ENCODE results near the gene USH2A.

Gene USH2A

GRCh38 chr1:216325946-216326345 is 97.3 kb downstream of the USH2A start:
- no peaks in the 10 kb centered on the region for H3K9me2 ChIP-seq (replicated peaks; ENCODE audit: insufficient read depth, low read length)
- H3K9me3 ChIP-seq (replicated peaks; ENCODE audit: insufficient read depth, low read length): no peaks in the 10 kb centered on the region
- no peaks in the 10 kb centered on the region for H3K4me1 ChIP-seq (ENCODE audit: low read length)
- H3K4me2 ChIP-seq (ENCODE audit: low read depth, low read length): no peak overlapping the region
- no peaks in the 10 kb centered on the region for H3K79me2 ChIP-seq (ENCODE audit: low read length)
- H3K9ac ChIP-seq (ENCODE audit: low read length): no peak overlapping the region
- H4K20me1 ChIP-seq (ENCODE audit: insufficient read depth, low read length): no peaks in the 10 kb centered on the region
- no peak overlapping the region for H3K4me3 ChIP-seq (ENCODE audit: low read length)
- H3K27ac ChIP-seq (ENCODE audit: low read length): no peak overlapping the region
- no peak for DNase-seq
- H3K36me3 ChIP-seq (replicated peaks; ENCODE audit: insufficient read depth, low read length): no peaks in the 10 kb centered on the region
- no peaks in the 10 kb centered on the region for H3F3A ChIP-seq (ENCODE audit: insufficient read depth, low read length)
- TF ChIP-seq EZH2 (optimal IDR thresholded peaks at IDR 0.05; ENCODE audit: low read depth, low read length): no peak
- TF ChIP-seq, protein P1, sequence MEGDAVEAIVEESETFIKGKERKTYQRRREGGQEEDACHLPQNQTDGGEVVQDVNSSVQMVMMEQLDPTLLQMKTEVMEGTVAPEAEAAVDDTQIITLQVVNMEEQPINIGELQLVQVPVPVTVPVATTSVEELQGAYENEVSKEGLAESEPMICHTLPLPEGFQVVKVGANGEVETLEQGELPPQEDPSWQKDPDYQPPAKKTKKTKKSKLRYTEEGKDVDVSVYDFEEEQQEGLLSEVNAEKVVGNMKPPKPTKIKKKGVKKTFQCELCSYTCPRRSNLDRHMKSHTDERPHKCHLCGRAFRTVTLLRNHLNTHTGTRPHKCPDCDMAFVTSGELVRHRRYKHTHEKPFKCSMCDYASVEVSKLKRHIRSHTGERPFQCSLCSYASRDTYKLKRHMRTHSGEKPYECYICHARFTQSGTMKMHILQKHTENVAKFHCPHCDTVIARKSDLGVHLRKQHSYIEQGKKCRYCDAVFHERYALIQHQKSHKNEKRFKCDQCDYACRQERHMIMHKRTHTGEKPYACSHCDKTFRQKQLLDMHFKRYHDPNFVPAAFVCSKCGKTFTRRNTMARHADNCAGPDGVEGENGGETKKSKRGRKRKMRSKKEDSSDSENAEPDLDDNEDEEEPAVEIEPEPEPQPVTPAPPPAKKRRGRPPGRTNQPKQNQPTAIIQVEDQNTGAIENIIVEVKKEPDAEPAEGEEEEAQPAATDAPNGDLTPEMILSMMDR (IDR thresholded peaks at IDR 0.05; ENCODE audit: low read length): no peak
- TF ChIP-seq EZH2phosphoT487 (IDR thresholded peaks at IDR 0.05; ENCODE audit: low read length): no peak
- H2AFZ ChIP-seq (ENCODE audit: low read length): no peak overlapping the region
- H3K27me3 ChIP-seq (replicated peaks; ENCODE audit: insufficient read depth, low read length): no peaks in the 10 kb centered on the region

GRCh38 chr1:216325336-216325735 is 97.9 kb downstream of the USH2A start:
- no peaks in the 10 kb centered on the region for H3K9me3 ChIP-seq (replicated peaks; ENCODE audit: insufficient read depth, low read length)
- TF ChIP-seq, protein P1 (IDR thresholded peaks at IDR 0.05; ENCODE audit: low read length): no peak
- TF ChIP-seq EZH2 (optimal IDR thresholded peaks at IDR 0.05; ENCODE audit: low read depth, low read length) (no peak), EZH2phosphoT487 (IDR thresholded peaks at IDR 0.05; ENCODE audit: low read length) (no peak)
- no peaks in the 10 kb centered on the region for H3K27me3 ChIP-seq (replicated peaks; ENCODE audit: insufficient read depth, low read length)
- no peaks in the 10 kb centered on the region for H3K9me2 ChIP-seq (replicated peaks; ENCODE audit: insufficient read depth, low read length)
- no peak overlapping the region for H2AFZ ChIP-seq (ENCODE audit: low read length)
- DNase-seq: no peak
- H3K27ac ChIP-seq (ENCODE audit: low read length): no peak overlapping the region
- no peak overlapping the region for H3K4me3 ChIP-seq (ENCODE audit: low read length)
- H3K4me2 ChIP-seq (ENCODE audit: low read depth, low read length): no peak overlapping the region
- no peaks in the 10 kb centered on the region for H3F3A ChIP-seq (ENCODE audit: insufficient read depth, low read length)
- H4K20me1 ChIP-seq (ENCODE audit: insufficient read depth, low read length): no peaks in the 10 kb centered on the region
- no peaks in the 10 kb centered on the region for H3K4me1 ChIP-seq (ENCODE audit: low read length)
- H3K36me3 ChIP-seq (replicated peaks; ENCODE audit: insufficient read depth, low read length): no peaks in the 10 kb centered on the region
- no peak overlapping the region for H3K9ac ChIP-seq (ENCODE audit: low read length)
- H3K79me2 ChIP-seq (ENCODE audit: low read length): no peaks in the 10 kb centered on the region

- Histone ChIP-seq H3K4me1 (ENCODE audit: low read length) (no peaks in the 10 kb centered on the region), H4K20me1 (ENCODE audit: insufficient read depth, low read length) (no peaks in the 10 kb centered on the region), H3K27ac (ENCODE audit: low read length) (no peak overlapping the region), H3K27me3 (replicated peaks; ENCODE audit: insufficient read depth, low read length) (no peaks in the 10 kb centered on the region), H3K79me2 (ENCODE audit: low read length) (no peaks in the 10 kb centered on the region), H2AFZ (ENCODE audit: low read length) (no peak overlapping the region), H3K9me2 (replicated peaks; ENCODE audit: insufficient read depth, low read length) (no peaks in the 10 kb centered on the region), H3K4me3 (ENCODE audit: low read length) (no peak overlapping the region), H3K4me2 (ENCODE audit: low read depth, low read length) (0 out of 2 replicates have a peak overlapping the region, but pooled peaks have one; percentile 1), H3K9me3 (replicated peaks; ENCODE audit: insufficient read depth, low read length) (no peaks in the 10 kb centered on the region), H3K9ac (ENCODE audit: low read length) (no peak overlapping the region), H3K36me3 (replicated peaks; ENCODE audit: insufficient read depth, low read length) (no peaks in the 10 kb centered on the region), H3F3A (ENCODE audit: insufficient read depth, low read length) (no peaks in the 10 kb centered on the region)
- no peak for TF ChIP-seq EZH2 (optimal IDR thresholded peaks at IDR 0.05; ENCODE audit: low read depth, low read length)
- no peak for TF ChIP-seq EZH2phosphoT487 (IDR thresholded peaks at IDR 0.05; ENCODE audit: low read length)
- TF ChIP-seq, protein P1 (IDR thresholded peaks at IDR 0.05; ENCODE audit: low read length): no peak
- DNase-seq: no peak
Observed at GRCh38 chr1:216323344-216323743, 99.9 kb downstream of the USH2A start.
